Measurements from ENCODE around the gene CLEC17A.

Gene CLEC17A

GRCh38 chr19:14577264-14577663 is 5.6 kb upstream of the CLEC17A start (continued):
- no peak for TF ChIP-seq ZNF23 (tag by site-specific recombination; IDR thresholded peaks at IDR 0.05; ENCODE audit: borderline replicate concordance)
- no peak for TF ChIP-seq ZNF626 (tag by site-specific recombination; IDR thresholded peaks at IDR 0.05)
- TF ChIP-seq, protein P1, sequence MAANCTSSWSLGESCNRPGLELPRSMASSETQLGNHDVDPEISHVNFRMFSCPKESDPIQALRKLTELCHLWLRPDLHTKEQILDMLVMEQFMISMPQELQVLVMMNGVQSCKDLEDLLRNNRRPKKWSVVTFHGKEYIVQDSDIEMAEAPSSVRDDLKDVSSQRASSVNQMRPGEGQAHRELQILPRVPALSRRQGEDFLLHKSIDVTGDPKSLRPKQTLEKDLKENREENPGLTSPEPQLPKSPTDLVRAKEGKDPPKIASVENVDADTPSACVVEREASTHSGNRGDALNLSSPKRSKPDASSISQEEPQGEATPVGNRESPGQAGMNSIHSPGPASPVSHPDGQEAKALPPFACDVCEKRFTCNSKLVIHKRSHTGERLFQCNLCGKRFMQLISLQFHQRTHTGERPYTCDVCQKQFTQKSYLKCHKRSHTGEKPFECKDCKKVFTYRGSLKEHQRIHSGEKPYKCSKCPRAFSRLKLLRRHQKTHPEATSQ (tag by site-specific recombination; IDR thresholded peaks at IDR 0.05), result no peak
- no peak for TF ChIP-seq GFI1B (tag by site-specific recombination; IDR thresholded peaks at IDR 0.05)
- no peak for TF ChIP-seq ZNF692 (tag by site-specific recombination; IDR thresholded peaks at IDR 0.05)
- TF ChIP-seq ZNF239 (tag by site-specific recombination; IDR thresholded peaks at IDR 0.05), result no peak
- TF ChIP-seq, protein P2, sequence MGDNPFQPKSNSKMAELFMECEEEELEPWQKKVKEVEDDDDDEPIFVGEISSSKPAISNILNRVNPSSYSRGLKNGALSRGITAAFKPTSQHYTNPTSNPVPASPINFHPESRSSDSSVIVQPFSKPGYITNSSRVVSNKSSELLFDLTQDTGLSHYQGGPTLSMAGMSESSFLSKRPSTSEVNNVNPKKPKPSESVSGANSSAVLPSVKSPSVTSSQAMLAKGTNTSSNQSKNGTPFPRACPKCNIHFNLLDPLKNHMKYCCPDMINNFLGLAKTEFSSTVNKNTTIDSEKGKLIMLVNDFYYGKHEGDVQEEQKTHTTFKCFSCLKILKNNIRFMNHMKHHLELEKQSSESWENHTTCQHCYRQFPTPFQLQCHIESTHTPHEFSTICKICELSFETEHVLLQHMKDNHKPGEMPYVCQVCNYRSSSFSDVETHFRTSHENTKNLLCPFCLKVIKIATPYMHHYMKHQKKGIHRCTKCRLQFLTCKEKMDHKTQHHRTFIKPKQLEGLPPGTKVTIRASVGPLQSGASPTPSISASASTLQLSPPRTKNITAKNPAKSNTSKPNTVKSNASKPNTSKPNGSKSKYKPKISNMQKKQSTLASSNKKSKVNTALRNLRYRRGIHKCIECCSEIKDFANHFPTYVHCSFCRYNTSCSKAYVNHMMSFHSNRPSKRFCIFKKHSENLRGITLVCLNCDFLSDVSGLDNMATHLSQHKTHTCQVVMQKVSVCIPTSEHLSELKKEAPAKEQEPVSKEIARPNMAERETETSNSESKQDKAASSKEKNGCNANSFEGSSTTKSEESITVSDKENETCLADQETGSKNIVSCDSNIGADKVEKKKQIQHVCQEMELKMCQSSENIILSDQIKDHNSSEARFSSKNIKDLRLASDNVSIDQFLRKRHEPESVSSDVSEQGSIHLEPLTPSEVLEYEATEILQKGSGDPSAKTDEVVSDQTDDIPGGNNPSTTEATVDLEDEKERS (tag by site-specific recombination; IDR thresholded peaks at IDR 0.05), result no peak
- TF ChIP-seq, protein P3, sequence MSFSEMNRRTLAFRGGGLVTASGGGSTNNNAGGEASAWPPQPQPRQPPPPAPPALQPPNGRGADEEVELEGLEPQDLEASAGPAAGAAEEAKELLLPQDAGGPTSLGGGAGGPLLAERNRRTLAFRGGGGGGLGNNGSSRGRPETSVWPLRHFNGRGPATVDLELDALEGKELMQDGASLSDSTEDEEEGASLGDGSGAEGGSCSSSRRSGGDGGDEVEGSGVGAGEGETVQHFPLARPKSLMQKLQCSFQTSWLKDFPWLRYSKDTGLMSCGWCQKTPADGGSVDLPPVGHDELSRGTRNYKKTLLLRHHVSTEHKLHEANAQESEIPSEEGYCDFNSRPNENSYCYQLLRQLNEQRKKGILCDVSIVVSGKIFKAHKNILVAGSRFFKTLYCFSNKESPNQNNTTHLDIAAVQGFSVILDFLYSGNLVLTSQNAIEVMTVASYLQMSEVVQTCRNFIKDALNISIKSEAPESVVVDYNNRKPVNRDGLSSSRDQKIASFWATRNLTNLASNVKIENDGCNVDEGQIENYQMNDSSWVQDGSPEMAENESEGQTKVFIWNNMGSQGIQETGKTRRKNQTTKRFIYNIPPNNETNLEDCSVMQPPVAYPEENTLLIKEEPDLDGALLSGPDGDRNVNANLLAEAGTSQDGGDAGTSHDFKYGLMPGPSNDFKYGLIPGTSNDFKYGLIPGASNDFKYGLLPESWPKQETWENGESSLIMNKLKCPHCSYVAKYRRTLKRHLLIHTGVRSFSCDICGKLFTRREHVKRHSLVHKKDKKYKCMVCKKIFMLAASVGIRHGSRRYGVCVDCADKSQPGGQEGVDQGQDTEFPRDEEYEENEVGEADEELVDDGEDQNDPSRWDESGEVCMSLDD (tag by site-specific recombination; IDR thresholded peaks at IDR 0.05), result no peak
- TF ChIP-seq REST (tag by site-specific recombination; IDR thresholded peaks at IDR 0.05), result no peak

DNA sequence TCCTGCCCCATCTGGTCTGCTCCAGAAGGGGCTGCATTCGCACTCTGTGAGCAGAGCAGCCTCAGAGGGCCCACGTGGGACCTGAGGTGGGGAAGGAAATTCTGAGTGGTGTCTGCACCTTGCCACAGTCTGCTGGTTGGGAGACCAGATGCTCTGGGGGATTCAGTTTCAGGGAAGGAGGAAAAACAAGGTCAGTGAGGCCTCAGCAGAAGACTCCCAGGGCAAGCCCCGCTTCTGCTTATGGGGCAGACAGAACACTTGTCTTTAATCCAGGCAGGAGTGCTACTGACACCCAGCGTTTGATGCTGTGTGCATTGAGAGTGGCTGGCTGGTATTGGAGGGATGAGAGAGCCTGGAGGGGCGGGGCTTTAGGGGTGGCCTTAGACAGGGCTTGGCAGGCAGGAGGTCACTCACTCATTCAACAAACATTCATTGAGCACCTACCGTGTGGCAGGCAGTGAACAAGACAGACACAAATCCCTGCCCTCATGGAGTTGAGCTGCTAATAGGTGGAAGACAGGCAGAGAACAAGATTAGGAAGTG is 4.9 kb upstream of the CLEC17A start:
- Histone ChIP-seq H3K36me3 (ENCODE audit: control insufficient read depth in 2 of 2, insufficient read depth in 1 of 2, low read length in 2 of 2) (no peaks in the 10 kb centered on the region), H3K27ac (ENCODE audit: extremely low read depth, low read depth, low read length) (no peak overlapping the region), H3K9me3 (ENCODE audit: control insufficient read depth, insufficient read depth, low read depth, low read length) (no peaks in the 10 kb centered on the region), H3K4me1 (ENCODE audit: control insufficient read depth, insufficient read depth, low read length) (no peaks in the 10 kb centered on the region), H3K4me3 (ENCODE audit: low read depth, low read length) (no peak overlapping the region)
- ChIA-PET CTCF (no interaction called here), POLR2A (no interaction called here)
- peak; percentile 91 for TF ChIP-seq ZNF335 (tag by site-specific recombination; conservative IDR thresholded peaks at IDR 0.05)
- no peak for TF ChIP-seq ZNF555 (tag by site-specific recombination; conservative IDR thresholded peaks at IDR 0.05)
- TF ChIP-seq ZNF658 (tag by site-specific recombination; IDR thresholded peaks at IDR 0.05), result no peak
- TF ChIP-seq ZNF561 (tag by site-specific recombination; IDR thresholded peaks at IDR 0.05; ENCODE audit: borderline replicate concordance), result no peak
- TF ChIP-seq ZNF148 (tag by site-specific recombination; IDR thresholded peaks at IDR 0.05; ENCODE audit: borderline replicate concordance), result no peak
- no peak for TF ChIP-seq ZSCAN4 (tag by site-specific recombination; IDR thresholded peaks at IDR 0.05)
- peak; percentile 96 for TF ChIP-seq ZNF664 (tag by site-specific recombination; IDR thresholded peaks at IDR 0.05)
- TF ChIP-seq ZNF10 (tag by site-specific recombination; IDR thresholded peaks at IDR 0.05), result no peak
- TF ChIP-seq ZBTB26 (tag by site-specific recombination; optimal IDR thresholded peaks at IDR 0.05), result no peak
